Spleen (tissue), 11 donors: Measurements from ENCODE around the gene BCHE. TPM values are rescaled to one million over a fixed set of nuclear protein-coding genes. Genes with fewer than 3 reads are reported as not detected.

Experiments used
- DNase-seq: peaks from one replicate; pipeline ENCODE4 v3.0.0-alpha.2; 2020
- H3K27ac ChIP-seq, 8 donors: fragments of 200-600 bp; sonication (generic) in 7 of 8; 1 replicate in 4 of 8; 2 replicates in 4 of 8; pipeline versions ENCODE4 v1.5.0 to v1.8.0; 2016 to 2021; ENCODE audit warnings: inconsistent platforms in 4 of 8, mild to moderate bottlenecking in 4 of 8, moderate library complexity in 1 of 8
- H3K27me3 ChIP-seq, 7 donors: fragments of 200-600 bp; sonication (generic) in 6 of 7; replicated peaks in 1 of 7; 1 replicate in 4 of 7; 2 replicates in 3 of 7; pipeline versions ENCODE4 v1.5.0 to v1.8.0; 2016 to 2021; ENCODE audit warnings: inconsistent platforms in 3 of 7, mild to moderate bottlenecking in 1 of 7
- H3K36me3 ChIP-seq, 6 donors: fragments of 200-600 bp; sonication (generic) in 5 of 6; 1 replicate in 4 of 6; 2 replicates in 2 of 6; pipeline versions ENCODE4 v1.5.0 to v1.8.0; 2016 to 2021; ENCODE audit warnings: inconsistent platforms in 2 of 6
- H3K4me1 ChIP-seq, 6 donors: fragments of 200-600 bp; sonication (generic) in 5 of 6; 1 replicate in 3 of 6; 2 replicates in 3 of 6; pipeline versions ENCODE4 v1.5.0 to v1.8.0; 2016 to 2021; ENCODE audit warnings: inconsistent platforms in 3 of 6
- H3K4me3 ChIP-seq, 8 donors: fragments of 200-600 bp; sonication (generic) in 7 of 8; 1 replicate in 4 of 8; 2 replicates in 4 of 8; pipeline versions ENCODE4 v1.5.0 to v1.8.0; 2016 to 2021; ENCODE audit warnings: inconsistent platforms in 4 of 8, mild to moderate bottlenecking in 4 of 8, moderate library complexity in 2 of 8
- H3K9me3 ChIP-seq, 8 donors: fragments of 200-600 bp; sonication (generic) in 7 of 8; 1 replicate in 4 of 8; 2 replicates in 4 of 8; pipeline versions ENCODE4 v1.5.0 to v1.8.0; 2016 to 2021; ENCODE audit warnings: inconsistent platforms in 4 of 8
- CTCF ChIP-seq, 11 experiments: fragments of 200-600 bp in 7 of 11; fragments of 450-650 bp in 4 of 11; sonication (generic) in 4 of 11; IDR thresholded peaks in 8 of 11; conservative IDR thresholded peaks in 3 of 11; 1 replicate in 7 of 11; 2 replicates in 4 of 11; pipeline versions ENCODE4 v1.4.0 to v1.8.0; 2016 to 2021; ENCODE audit warnings: antibody characterized with exemption in 11 of 11, inconsistent platforms in 4 of 11, mild to moderate bottlenecking in 1 of 11
- POLR2A ChIP-seq, 3 donors: fragments of 450-650 bp; IDR thresholded peaks; one replicate each; pipeline ENCODE4 v1.5.1; 2017; ENCODE audit warnings: antibody characterized with exemption in 3 of 3, mild to moderate bottlenecking in 1 of 3
- POLR2AphosphoS5 ChIP-seq, 3 donors: sonication (generic); formaldehyde crosslinking; IDR thresholded peaks; one replicate each; pipeline ENCODE4 v1.5.1; 2017; ENCODE audit warnings: antibody characterized with exemption in 3 of 3
- WGBS, 5 donors: extraction: QIAGEN DNeasy Blood & Tissue Kit in 3 of 5; methylation state at CpG; one replicate each; pipeline versions ENCODE4 v1.1.5 to v1.1.7; 2013 to 2018; 5-methylcytosine and 5-hydroxymethylcytosine counted together
- intact Hi-C: fragments of 100-400 bp; cut with DNase I; formaldehyde crosslinking; loops from one replicate; pipeline ENCODE4 v1.15.0; 2023; ENCODE audit warnings: low total_unique reads
- polyA plus RNA-seq, 3 donors: library from polyadenylated mRNA; stranded (reverse); fragments of 200-250 nt; gene quantifications; one replicate each; pipeline ENCODE4 v1.2.1, GENCODE V29; 2013
- total RNA-seq, 7 donors: library from RNA; depleted of rRNA in 3 of 7; stranded (reverse); fragments of >200 nt in 3 of 7; fragmentation: NEBNext Ultra II Directional in 4 of 7; extraction: Animal tissue kit (Norgen Biotek cat#: 25700) in 4 of 7; gene quantifications; one replicate each; pipeline versions ENCODE4 v1.1.0 to v1.2.1, GENCODE V29; 2016 to 2021
- donor health status: healthy with polysubstance abuse.
- donor health status: DM: no; HTN: no; CAD: no; lungs with moderate emphysema.
- donor health status: DM: no; HTN: no; CAD: no.
- donor health status: Bipolar disorder and iron deficiency.
- donor health status: healthy.
- donor health status: DM: no; HTN: no; CAD: no.
- donor health status: DM: yes; HTN: yes; CAD: no.

The BCHE gene
- total and polyA plus RNA-seq, 10 donors: 0.93 to 11.4 (median 7.2) TPM

- 79 to 95% (median 88%) methylated on average over 1 of the region's 1 CpG for WGBS, 5 donors
- intact Hi-C loops: no loop called here
Observed at GRCh38 chr3:165837801-165838200, 578 bp upstream of the BCHE start.

GRCh38 chr3:165835431-165835830 lies 1.8 kb downstream of the BCHE start:
- intact Hi-C loops: no loop called here
- Histone ChIP-seq H3K4me1 (no peaks in the 10 kb centered on the region), H3K27ac (no peak overlapping the region), H3K36me3 (no peaks in the 10 kb centered on the region), H3K27me3 (no peaks in the 10 kb centered on the region), H3K4me3 (no peak overlapping the region), H3K9me3 (no peaks in the 10 kb centered on the region)
- 49 to 59% (median 52%) methylated on average over 2 of the region's 2 CpGs for WGBS, 5 donors
- no peak for TF ChIP-seq POLR2AphosphoS5 (IDR thresholded peaks at IDR 0.05)
- TF ChIP-seq POLR2A (IDR thresholded peaks at IDR 0.05): no peak
- TF ChIP-seq CTCF (IDR thresholded peaks at IDR 0.05 in 8 of 11, conservative IDR thresholded peaks at IDR 0.05 in 3 of 11): no peak
- no peak for DNase-seq

More at GRCh38 chr3:165837801-165838200, 578 bp upstream of the BCHE start:
- no peaks in the 10 kb centered on the region for H3K9me3 ChIP-seq
- no peak for DNase-seq
- peak overlapping the region in 2 of 8 donors; percentile 25 to 32 for H3K4me3 ChIP-seq
- H3K27me3 ChIP-seq: no peaks in the 10 kb centered on the region
- H3K27ac ChIP-seq: no peak overlapping the region
- no peaks in the 10 kb centered on the region for H3K36me3 ChIP-seq
- no peak for TF ChIP-seq POLR2A (IDR thresholded peaks at IDR 0.05)
- no peak for TF ChIP-seq POLR2AphosphoS5 (IDR thresholded peaks at IDR 0.05)
- TF ChIP-seq CTCF (IDR thresholded peaks at IDR 0.05 in 8 of 11, conservative IDR thresholded peaks at IDR 0.05 in 3 of 11): no peak
- H3K4me1 ChIP-seq: no peaks in the 10 kb centered on the region

- Histone ChIP-seq H3K4me1 (no peaks in the 10 kb centered on the region), H3K27me3 (no peaks in the 10 kb centered on the region), H3K27ac (no peak overlapping the region), H3K9me3 (no peaks in the 10 kb centered on the region), H3K4me3 (no peak overlapping the region), H3K36me3 (no peaks in the 10 kb centered on the region)
- no peak for DNase-seq
- intact Hi-C loops: no loop called here
- TF ChIP-seq POLR2AphosphoS5 (IDR thresholded peaks at IDR 0.05): no peak
- no peak for TF ChIP-seq POLR2A (IDR thresholded peaks at IDR 0.05)
- no peak for TF ChIP-seq CTCF (IDR thresholded peaks at IDR 0.05 in 8 of 11, conservative IDR thresholded peaks at IDR 0.05 in 3 of 11)
- 68 to 90% (median 74%) methylated on average over 3 of the region's 3 CpGs for WGBS, 5 donors
Observed at GRCh38 chr3:165830746-165831145, 6.5 kb downstream of the BCHE start.

- H3K4me3 ChIP-seq: no peak overlapping the region
- TF ChIP-seq POLR2AphosphoS5 (IDR thresholded peaks at IDR 0.05) (no peak), POLR2A (IDR thresholded peaks at IDR 0.05) (no peak), CTCF (IDR thresholded peaks at IDR 0.05 in 8 of 11, conservative IDR thresholded peaks at IDR 0.05 in 3 of 11) (no peak)
- DNase-seq: no peak
- no peaks in the 10 kb centered on the region for H3K4me1 ChIP-seq
- 27 to 41% (median 36%) methylated on average over 1 of the region's 1 CpG for WGBS, 5 donors
- H3K27ac ChIP-seq: no peak overlapping the region
- no peaks in the 10 kb centered on the region for H3K36me3 ChIP-seq
- H3K27me3 ChIP-seq: no peaks in the 10 kb centered on the region
- H3K9me3 ChIP-seq: peaks cover 0 to 5% (median 0%) of the 10 kb centered on the region in 8 donors
- intact Hi-C loops: no loop called here
Observed at GRCh38 chr3:165827883-165828282, 9.3 kb downstream of the BCHE start.
